B cell (primary cell): ENCODE measurements around the gene XRCC1.

Experiments
- EZH2 ChIP-seq: IDR thresholded peaks from 2 replicates; pipeline ENCODE4 v1.6.1; 2012; ENCODE audit warnings: borderline replicate concordance, low read depth, mild to moderate bottlenecking, moderate library complexity, low read length; ENCODE audit not compliant: insufficient read depth, poor library complexity, severe bottlenecking
- TF ChIP-seq, protein P1 (sequence below): fragments of 200-600 bp; IDR thresholded peaks from one replicate; pipeline ENCODE4 v1.8.0; 2022; ENCODE audit warnings: antibody characterized with exemption, mild to moderate bottlenecking

DNA sequence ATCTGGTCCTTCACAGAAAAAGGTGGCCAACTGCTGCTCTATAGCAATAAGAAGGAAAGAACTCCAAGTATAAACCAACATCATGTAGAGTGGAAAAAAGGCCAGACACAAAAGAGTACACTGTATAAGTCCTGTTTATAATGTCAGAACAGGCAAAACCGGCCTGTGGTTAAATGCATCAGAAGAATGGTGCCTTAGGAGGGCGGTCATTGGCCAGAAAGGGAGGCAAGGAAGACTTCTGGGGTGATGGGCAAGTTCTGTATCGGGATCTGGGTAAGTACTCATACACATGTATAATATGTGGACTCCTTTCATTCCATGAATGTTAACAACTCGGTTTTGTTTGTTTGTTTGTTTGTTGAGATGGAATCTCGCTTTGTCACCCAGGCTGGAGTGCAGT, 52.4 kb downstream of the XRCC1 start:
- no peak for TF ChIP-seq EZH2
- TF ChIP-seq, protein P1, sequence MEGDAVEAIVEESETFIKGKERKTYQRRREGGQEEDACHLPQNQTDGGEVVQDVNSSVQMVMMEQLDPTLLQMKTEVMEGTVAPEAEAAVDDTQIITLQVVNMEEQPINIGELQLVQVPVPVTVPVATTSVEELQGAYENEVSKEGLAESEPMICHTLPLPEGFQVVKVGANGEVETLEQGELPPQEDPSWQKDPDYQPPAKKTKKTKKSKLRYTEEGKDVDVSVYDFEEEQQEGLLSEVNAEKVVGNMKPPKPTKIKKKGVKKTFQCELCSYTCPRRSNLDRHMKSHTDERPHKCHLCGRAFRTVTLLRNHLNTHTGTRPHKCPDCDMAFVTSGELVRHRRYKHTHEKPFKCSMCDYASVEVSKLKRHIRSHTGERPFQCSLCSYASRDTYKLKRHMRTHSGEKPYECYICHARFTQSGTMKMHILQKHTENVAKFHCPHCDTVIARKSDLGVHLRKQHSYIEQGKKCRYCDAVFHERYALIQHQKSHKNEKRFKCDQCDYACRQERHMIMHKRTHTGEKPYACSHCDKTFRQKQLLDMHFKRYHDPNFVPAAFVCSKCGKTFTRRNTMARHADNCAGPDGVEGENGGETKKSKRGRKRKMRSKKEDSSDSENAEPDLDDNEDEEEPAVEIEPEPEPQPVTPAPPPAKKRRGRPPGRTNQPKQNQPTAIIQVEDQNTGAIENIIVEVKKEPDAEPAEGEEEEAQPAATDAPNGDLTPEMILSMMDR = no peak
